ENCODE results near the gene CCDC43.
"Not testable (repeated sequence)": the region's sequence is repeated elsewhere in the genome, so short reads cannot be mapped to it uniquely, and the experiment has no call there.

The CCDC43 gene

DNA sequence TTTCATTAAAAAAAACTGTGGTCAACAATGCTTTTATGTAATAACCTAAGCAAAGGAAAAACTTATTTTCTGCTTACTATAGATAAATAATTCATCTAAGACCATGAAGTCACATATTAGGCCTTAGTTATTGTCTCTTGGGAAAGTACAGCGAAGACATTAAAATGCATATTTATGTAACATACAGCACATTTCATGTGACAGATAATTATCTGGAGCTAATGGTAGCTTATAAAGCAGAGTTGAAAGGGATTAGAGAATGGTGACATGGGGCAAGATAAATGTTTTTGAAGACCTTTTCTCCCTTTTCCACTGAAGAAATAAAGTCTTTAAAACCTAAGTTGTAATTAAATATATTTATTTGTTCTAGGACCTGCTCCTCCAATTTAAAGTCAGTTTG, 23.6 kb downstream of the CCDC43 start:
- no peak for DNase-seq

DNA sequence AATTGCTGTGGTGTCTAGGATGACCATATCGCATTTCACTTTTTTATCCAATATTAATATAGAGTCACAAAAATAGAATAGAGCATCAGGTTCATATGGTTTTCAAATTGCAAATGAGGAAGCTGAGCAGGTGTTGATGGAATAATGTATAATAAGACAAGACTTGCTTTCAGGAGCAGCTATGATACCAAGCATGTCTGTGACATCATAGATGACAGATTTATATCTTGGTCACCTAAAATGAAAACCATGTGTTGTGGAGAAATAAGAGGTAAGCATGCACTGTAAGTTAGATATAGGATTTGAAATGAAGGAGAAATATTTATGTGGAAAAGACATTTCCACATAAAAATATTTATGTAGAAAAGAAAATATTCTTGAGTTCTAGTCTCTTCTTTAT, 24.7 kb downstream of the CCDC43 start:
- no peak for DNase-seq

DNA sequence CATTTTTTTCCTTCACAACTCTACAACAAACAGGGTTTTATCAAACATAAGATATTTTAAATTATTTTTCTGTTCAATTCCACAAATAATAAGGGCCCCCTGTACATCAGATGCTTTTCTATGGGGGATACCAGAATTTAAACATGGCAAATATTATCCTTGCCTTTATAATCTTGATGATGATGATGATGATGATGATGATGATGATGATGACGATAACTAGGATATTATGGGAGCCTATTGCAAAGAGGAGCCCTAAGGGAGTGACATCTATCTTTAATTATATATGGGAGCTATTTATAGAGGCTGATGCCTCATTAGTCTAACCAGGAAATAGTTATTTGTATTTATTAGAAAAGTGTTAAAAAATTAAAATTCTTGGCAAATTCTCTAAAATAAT, 26.5 kb downstream of the CCDC43 start:
- DNase-seq: no peak

DNA sequence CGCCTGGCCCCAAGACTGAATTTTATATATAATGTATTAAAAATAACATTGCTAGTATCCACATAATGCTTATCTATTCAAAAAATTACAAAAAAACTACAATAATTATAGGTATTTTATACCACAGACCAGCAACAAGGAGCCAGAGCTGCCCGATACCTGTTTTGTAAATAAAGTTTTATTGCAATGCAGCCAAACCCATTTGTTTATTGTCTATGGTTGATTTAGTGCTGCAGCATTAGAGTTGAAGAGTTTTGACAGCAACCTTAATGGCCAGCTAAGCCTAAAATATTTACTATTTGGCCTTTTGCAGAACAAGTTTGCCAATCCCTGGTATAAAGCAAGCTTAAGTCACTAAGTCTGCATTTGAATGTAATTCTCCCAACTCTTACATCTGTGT, 27.7 kb downstream of the CCDC43 start:
- DNase-seq: no peak

DNA sequence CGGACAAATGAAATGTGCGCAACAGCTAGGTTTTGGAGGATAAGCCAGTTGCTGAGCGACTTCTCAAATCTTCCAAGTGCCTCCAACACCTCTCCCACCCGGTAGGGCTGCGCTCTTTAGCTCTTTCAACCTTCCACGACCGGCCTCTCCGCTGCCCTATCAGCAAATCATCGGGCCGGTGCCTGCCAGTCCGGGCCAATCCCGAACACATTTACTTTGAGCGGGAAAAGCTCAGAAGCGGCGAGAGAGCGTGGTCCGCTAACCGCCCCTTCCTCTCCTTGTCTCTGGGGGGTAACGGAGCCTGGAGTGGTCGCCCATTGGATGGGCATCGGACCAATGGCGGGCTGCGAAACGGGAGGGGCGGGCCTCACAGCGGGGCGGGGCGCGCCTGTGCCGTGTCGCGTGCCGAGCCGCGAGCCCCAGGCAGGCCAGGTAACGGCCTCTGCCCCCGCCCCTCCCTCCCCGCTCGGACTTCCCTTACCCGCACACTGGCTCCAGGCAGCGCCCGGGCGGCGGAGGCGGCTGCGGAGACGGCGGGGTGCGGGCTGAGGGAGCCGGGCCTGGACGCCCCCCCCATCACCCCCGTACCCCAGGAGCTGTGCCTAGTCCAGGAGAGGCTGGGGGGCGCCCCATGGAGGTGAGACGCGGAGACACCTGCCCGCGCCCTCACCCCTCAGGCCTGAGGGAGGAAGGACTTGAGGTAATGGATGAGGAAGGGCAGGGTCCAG, 33.4 kb downstream of the CCDC43 start, which contains the start of gene MEIOC:
TSS of gene MEIOC (plus strand) at position 486 of the 728 bp plus-strand sequence. CDS start at position 632, 146 bp downstream.
- DNase-seq: no peak

DNA sequence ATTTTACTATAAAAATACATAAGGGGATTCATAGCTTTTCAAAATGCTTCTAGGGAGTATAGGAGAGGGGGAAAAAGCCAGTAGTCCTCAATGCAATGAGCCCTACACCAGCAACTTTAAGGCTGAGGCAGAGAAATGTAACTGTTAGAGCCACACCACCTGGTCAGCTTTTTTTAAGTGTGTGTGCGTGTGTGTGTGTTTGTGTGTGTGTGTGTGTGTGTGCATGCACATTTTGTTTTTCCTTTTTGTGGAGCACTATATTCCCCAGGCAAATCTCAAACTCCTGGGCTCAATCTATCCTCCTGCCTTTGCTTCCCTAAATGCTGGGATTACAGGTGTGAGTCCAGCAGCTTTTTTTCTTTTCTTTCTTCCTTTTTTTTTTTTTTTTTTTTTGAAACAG, 35.6 kb downstream of the CCDC43 start:
- DNase-seq: no peak

DNA sequence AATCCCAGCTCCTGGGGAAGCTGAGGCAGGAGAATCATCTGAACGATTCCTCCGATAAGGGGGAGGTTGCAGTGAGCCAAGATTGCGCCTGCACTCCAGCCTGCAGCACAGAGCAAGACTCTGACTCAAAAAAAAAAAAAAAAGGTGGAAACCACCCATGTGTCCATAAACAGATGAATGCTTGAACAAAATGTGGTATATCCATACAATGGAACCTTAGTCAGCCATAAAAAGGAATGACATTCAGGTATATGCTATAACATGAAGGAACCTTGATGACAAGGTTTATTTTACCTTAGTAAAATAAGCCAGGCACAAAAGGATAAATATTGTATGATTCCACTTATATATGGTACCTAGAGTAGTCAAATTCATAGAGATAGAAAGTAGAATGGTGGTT, 36.2 kb downstream of the CCDC43 start:
- no peak for DNase-seq

DNA sequence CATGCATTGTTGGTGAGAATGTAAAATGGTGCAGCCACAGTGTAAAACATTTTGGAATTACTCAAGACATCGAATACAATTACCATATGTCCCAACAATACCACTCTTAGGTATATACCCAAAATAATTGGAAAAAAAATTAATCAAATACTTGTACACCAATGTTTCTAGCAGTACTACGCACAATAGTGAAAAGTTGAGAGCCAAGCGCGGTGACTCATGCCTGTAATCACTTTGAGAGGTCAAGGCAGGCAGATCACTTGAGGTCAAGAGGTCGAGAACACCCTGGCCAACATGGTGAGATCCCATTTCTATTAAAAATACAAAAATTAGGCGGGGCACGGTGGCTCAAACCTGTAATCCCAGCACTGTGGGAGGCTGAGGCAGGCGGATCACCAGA, 36.8 kb downstream of the CCDC43 start:
- DNase-seq: no peak

DNA sequence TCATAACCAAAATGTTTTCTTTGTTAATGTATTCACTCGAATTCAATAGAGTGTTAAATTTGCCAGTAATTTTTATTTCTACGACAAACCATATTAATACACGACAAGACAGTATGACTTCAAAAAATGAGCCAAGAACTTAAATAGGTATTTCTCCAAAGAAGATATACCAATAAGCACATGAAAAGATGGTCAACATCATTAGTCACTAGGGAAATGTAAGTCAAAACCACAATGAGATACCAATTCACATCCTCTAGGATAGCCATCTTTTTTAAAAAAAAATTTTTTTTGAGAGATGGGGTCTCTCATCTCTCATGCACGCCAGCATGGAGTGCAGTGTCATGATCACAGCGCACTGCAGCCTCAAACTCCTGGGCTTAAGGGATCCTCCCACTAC, 38.3 kb downstream of the CCDC43 start:
- DNase-seq: no peak

DNA sequence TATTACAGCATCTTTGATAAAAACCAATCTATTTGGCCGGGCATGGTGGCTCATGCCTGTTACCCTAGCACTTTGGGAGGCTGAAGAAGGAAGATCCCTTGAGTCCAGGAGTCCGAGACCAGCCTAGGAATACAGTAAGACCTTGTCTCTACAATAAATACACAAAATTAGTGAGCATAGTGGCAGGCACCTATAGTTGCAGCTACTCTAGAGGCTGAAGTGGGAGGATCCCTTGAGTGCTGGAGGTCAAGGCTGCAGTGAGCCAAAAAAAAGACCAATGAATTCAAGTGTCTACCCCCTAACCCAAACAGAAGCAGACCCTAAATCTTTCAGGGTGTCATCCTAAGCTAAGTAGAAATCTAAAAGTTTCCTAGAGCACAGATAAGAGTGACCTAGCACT, 40.6 kb downstream of the CCDC43 start:
- DNase-seq: no peak

DNA sequence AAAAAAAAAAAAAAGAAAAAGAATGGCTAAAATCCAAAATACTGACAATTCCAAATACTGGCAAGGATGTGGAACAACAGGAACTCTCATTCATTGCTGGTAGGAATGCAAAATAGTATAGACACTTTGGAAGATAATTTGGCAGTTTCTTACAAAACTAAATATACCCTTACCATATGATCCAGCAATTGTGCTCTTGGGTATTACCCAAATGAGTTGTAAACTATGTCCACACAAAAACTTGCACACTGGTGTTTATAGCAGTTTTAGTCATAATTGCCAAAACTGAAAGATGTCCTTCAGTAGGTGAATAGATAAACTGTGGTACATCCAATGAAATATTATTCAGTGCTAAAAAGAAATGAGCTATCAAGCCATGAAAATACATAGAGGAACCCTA, 41.8 kb downstream of the CCDC43 start:
- no peak for DNase-seq

DNA sequence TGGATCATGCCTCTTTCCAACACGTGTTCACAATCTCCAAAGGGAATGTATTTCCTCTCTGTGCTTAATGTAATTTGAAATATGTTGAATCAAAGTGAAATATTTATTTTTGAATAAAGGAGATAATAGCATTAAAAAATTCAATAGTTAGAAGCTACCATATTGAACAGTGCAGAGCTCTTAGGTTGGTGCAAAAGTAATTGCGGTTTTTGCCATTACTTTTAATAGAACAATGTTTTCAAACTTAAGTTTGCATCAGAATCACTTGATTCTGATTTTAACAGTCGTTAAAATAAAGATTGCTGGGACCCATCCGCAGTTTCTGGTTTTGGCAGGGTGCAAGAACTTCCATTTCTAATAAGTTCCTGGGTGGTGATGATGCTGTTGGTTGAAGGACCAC, 43.3 kb downstream of the CCDC43 start:
- DNase-seq: no peak

DNA sequence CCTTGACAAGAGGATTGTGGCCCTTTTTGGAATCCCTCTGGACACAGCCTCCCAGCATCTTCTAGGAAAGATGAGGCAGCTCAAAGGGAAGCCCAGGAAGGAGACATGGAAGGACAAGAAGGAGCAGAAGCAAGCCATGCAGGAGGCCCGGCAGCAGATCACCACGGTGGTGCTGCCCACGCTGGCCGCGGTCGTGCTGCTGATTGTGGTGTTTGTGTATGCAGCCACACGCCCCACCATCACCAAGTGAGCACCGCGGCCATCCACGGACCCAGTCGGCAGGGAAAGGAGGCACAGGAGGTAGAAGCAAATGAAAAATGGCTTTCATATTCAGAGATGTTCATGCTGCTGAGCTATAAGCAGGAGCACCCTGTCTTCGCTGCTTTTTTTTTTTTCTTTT, 44.2 kb downstream of the CCDC43 start:
- no peak for DNase-seq

DNA sequence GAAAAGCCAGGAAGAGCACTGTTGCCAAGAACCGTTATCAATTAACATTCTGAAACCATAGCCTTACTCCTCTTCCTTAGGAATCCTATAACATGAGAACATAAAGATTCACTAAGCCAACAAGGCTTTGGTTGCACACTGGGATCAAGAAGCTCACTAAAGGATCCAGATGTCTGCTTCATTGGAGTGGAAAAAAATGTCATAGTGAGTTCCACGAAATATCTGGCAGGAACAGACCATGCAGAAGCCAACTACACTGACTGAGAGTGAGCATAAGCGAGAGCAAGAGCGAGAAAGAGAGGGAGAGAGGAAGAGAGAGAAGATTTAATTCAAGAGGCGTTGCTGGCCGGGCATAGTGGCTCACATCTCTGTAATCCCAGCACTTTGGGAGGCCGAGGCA, 46.7 kb downstream of the CCDC43 start:
- DNase-seq: no peak

DNA sequence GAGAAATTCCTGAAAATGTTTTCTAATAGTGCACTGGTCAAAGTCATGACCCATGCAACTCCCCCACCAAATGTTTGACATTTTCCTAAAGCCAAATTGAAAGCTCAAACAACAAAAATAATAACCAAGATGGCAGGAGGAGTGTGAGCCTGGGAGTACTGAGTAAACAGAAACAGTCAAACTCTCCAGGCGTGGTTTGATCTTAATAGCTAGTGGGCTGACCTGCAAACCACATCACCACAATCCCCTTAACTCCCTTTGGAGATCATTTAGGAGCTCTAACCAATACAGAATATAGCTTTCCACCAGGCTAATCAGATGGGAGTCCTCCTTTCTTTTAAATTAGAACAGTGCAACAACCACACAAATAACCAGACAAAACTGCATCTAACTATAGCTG, 52.5 kb downstream of the CCDC43 start:
- DNase-seq: no peak

DNA sequence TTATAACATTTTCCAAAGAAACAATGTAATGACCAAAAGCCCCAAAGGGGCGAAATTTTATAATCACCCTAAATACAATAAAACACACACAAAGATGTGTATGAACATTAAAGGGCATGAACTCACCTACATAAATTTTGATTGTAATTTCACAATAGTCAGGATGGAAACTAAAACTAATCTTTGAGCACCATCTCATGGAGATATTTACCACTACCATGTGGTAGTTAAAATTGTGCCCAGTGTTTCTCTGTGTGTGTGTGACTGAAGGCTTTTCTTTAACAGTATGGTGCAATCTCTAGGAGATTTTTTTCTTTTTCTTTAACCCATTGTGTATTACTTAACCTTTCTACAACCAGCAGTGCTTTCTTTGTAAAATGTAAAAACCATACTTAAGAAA, 53.0 kb downstream of the CCDC43 start:
- DNase-seq: no peak

DNA sequence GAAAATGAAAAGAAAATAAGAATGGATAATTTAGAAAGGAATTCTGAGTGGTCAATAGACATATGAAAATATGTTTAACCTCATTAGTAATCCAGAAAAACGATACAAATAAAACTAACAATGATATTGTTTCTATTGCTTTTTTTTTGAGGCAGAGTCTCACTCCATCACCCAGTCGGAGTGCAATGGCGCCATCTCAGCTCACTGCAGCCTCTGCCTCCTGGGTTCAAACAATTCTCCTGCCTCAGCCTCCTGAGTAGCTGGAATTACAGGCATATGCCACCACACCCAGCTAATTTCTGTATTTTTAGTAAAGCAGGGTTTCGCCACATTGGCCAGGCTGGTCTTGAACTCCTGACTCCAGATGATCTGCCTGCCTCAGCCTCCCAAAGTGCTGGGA, 55.2 kb downstream of the CCDC43 start:
- DNase-seq: not testable (repeated sequence)

DNA sequence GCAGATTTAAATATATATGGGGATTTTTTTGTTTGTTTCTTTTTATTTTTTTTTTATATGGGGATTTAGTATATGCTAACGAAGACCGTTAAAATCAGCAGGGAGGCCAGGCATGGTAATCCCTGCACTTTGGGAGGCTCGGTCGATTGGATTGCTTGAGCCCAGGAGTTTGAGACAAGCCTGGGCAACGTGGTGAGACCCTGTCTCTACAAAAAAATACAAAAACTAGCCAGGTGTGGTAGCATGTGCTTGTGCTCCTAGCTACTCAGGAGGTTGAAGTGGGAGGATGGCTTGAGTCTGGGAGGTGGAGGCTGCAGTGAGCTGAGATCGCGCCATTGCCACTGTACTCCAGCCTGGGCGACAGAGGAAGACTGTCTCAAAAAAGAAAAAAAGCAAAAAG, 55.6 kb downstream of the CCDC43 start:
- no peak for DNase-seq

DNA sequence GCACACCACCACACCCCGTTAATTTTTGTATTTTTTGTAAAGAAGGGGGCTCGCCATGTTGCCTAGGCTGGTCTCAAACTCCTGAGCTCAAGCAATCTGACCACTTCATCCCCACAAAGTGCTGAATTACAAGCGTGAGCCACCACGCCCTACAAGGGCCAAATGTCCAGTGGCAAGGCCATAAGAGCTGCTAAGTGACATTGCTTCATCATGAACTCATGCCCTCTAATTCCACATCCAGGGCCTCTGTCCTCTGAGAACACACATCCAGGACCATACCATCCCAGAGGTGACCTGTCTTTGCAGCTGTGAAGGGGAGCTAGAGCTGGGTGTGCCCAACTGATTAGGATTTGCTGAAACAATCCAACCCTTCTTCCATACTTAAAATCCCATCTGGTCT, 58.9 kb downstream of the CCDC43 start:
- no peak for DNase-seq

DNA sequence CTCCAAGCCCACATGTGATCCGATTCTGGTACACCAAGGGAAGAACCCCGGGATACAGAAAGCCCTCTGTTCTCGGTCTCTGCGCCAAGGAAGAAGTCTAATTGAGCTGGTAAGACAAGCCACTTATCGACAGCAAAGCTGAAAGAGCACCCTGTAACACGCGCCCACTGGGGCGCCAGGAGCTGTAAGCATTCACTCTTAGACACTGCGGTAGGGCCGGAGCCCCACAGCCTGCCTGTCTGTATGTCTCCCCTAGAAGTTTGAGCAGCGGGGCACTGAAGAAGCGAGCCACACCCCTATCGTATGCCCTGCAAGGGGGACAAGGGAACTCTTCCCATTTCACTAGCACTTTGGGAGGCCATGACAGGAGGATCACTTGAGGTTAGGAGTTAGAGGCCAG, 60.3 kb downstream of the CCDC43 start:
- DNase-seq: no peak

DNA sequence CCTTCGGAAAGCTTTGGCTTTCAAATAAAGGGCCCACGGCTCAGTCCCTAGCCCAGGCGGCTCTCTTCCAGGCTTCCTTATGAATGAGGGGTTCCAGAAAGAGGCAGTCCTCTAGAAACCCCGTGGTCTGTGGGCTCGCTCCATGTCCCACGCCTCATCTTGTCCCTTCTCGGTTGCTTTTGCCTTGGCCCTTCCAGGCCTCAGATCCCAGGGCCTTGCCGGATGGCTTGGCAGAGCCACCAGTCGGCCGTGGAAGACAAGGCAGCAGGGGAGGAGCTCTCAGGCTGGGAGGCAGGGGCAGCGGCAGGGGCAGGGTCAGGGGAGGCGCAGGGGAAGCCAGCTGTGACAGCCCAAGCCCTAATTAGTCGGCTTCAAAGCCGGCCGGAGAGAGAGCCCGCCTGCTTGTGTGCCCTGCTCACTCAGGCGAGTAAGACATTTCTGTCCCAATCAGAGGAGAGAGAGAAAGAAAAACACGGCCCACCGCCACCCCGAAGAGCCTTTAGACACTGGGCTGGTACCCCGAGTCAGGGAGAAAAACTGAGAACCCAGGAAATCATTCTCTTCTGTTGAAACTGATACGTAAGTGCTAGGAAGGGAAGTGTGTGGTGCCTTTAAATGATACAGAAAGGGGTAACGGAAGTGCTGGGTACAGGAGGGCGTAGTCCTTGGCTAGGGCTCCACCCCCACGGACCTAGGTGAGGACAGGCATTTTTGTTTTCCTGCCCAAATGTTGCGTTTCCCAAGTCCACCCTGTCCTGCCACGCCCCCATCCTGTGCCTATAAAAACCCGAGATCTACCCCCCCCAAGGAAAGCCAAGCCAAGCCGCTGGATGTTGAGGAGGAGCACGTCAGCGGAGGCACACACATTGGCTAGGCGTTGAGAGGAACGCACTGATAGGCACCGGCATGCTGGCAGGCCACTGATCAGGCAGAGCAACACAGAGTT, 61.1 kb downstream of the CCDC43 start:
- no peak for DNase-seq

DNA sequence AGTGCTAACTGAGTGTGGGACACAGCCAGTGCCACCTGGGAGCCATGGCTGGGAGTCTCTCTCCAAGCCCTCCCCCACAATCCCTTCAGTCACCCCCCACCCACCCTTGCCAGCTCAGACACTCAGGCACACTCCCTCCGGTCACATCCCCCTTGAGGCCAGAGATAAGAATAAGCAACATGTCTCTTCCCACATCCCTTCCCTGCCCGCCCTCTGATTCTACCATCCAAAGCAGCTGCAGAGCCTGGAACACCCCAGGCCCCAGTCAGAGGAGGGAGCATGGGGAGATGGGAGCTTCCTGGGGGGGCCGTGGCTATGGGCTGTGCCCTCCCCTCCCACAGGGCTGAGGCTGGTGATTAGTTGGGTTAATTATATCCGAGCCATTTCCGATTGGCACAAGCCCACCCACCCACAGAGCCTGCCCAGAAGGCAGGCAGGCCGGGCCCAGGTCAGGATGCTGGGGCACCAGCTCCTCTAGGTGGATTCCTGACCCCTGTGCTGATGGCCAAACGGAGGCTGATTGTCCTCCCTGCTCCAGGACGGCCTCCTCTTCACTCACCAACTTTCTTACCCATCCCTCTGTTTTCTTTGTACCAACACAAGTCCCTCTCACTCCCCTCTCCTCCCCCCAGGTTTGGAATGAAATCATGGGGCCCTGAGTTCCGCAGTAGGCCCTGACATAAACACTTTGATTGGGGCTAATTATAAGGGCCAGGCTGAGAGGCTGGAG, 61.9 kb downstream of the CCDC43 start:
- DNase-seq: no peak
